Activated T-helper 2 cell treated with anti-CD3 and anti-CD28 coated beads, Interferon-gamma antibody, Interleukin-2, Interleukin-4, amounts not matched to agents 10 μg/mL and 5 μg/mL and 100 μg/mL, durations not matched to agents 14 hours and 24 hours and 36 hours (primary cell): ENCODE data around the gene PTDSS2. TPM values are rescaled to one million over a fixed set of nuclear protein-coding genes. Genes with fewer than 3 reads are reported as not detected.

Source experiments
- DNase-seq: peaks from one replicate; pipeline ENCODE4 v3.0.0; 2021; ENCODE audit warnings: low spot score
- H3K27ac Mint-ChIP-seq: one replicate; pipeline ENCODE4 v1.8.0; 2021; ENCODE audit warnings: mixed read lengths
- H3K27me3 Mint-ChIP-seq: one replicate; pipeline ENCODE4 v1.8.0; 2021; ENCODE audit warnings: low read depth, mixed read lengths
- H3K36me3 Mint-ChIP-seq: one replicate; pipeline ENCODE4 v1.8.0; 2021; ENCODE audit warnings: low read depth, mixed read lengths
- H3K4me1 Mint-ChIP-seq: one replicate; pipeline ENCODE4 v1.8.0; 2021; ENCODE audit warnings: low read depth, mixed read lengths
- H3K4me3 Mint-ChIP-seq: one replicate; pipeline ENCODE4 v1.8.0; 2021; ENCODE audit warnings: low read depth, mild to moderate bottlenecking, moderate library complexity, mixed read lengths
- H3K9me3 Mint-ChIP-seq: one replicate; pipeline ENCODE4 v1.8.0; 2021; ENCODE audit warnings: mixed read lengths
- intact Hi-C: fragments of 100-400 bp; cut with micrococcal nuclease; formaldehyde crosslinking; loops from one replicate; pipeline ENCODE4 v1.15.1; 2023
- total RNA-seq: library from RNA; stranded (reverse); gene quantifications from 2 replicates; pipeline ENCODE4 v1.2.3, GENCODE V29; 2022

The PTDSS2 gene
- total RNA-seq, 1 donor from 2014 or later, result 32.1 TPM

DNA sequence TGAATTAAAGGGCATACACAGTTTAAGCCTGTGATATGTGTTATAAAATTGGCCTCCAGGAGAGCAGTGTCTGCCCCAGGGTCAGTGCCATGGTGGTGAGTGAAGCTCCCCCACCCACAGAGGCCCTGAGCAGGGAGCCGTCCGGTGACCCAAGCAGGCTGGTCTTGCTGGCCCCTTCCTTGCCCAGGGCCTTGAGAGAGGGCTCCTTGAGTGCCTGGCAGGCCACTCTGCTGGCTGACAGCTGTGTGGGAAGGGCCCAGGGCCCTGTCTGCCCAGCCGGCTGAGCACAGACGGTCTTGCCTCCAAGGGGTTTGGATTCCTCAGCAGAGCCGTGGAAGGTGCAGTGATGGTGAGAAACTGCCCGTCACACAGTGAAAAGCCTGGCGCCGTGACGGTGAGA lies 25.9 kb downstream of the PTDSS2 start:
- Mint-ChIP-seq H3K4me3 (no peak overlapping the region), H3K4me1 (no peaks in the 10 kb centered on the region), H3K27ac (no peak overlapping the region), H3K9me3 (no peaks in the 10 kb centered on the region), H3K27me3 (no peaks in the 10 kb centered on the region), H3K36me3 (peaks cover under 1% of the 10 kb centered on the region)
- intact Hi-C loops, result no loop called here
- DNase-seq, result no peak

DNA sequence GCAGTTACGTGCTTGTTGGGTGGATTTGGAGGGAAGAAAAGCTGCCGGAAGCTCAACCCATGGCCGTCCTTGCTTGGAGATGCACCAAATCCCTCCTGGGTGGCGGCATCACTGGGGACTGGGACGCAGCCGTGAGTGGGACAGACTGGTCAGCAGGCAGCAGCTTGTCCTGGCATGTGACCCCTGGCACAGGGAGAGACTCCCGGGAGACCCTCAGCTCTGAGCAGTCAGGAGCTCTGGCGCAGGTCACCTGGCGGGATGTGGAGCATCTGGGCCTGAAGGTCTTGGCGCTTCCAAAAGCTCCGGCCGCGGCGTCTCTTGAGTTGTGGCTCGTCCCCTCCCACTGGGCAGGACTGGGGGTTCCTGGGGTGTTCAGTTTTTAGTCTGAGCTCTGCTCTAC lies 26.3 kb downstream of the PTDSS2 start:
- Mint-ChIP-seq H3K36me3 (peaks cover 3% of the 10 kb centered on the region), H3K4me1 (no peaks in the 10 kb centered on the region), H3K9me3 (no peaks in the 10 kb centered on the region), H3K27ac (no peak overlapping the region), H3K4me3 (no peak overlapping the region), H3K27me3 (no peaks in the 10 kb centered on the region)
- DNase-seq, result no peak
- intact Hi-C loops, result no loop called here

- no peaks in the 10 kb centered on the region for H3K9me3 Mint-ChIP-seq
- H3K4me1 Mint-ChIP-seq, result no peaks in the 10 kb centered on the region
- H3K27ac Mint-ChIP-seq, result no peak overlapping the region
- no peaks in the 10 kb centered on the region for H3K27me3 Mint-ChIP-seq
- H3K36me3 Mint-ChIP-seq, result peaks cover 3% of the 10 kb centered on the region
- intact Hi-C loops, result no loop called here
- H3K4me3 Mint-ChIP-seq, result no peak overlapping the region
- no peak for DNase-seq
Observed at GRCh38 chr11:477052-477715, 27.1 kb downstream of the PTDSS2 start.

DNA sequence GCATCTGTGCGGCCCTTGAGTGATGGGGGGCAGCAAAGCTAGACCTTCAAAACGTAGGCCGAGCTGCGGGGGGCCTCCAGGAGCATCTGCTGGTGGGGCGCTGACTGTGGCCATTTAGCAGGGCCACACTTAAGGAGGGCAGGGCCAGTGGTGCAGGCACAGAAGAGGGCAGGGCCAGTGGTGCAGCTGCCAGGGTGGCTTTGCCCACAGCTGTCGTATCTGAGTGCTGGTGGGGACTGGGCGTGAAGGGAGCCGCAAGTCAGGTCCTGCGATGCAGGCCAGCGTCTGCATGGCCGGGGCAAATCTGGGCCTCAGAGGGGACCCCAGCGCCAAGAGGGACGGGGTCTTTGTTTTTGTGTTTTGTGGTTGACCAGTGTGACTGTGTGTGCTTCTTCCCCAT lies 29.2 kb downstream of the PTDSS2 start:
- intact Hi-C loops, result no loop called here
- DNase-seq, result no peak
- no peak overlapping the region for H3K27ac Mint-ChIP-seq
- no peak overlapping the region for H3K4me3 Mint-ChIP-seq
- peaks cover 3% of the 10 kb centered on the region for H3K36me3 Mint-ChIP-seq
- H3K4me1 Mint-ChIP-seq, result no peaks in the 10 kb centered on the region
- H3K27me3 Mint-ChIP-seq, result no peaks in the 10 kb centered on the region
- H3K9me3 Mint-ChIP-seq, result no peaks in the 10 kb centered on the region

- no peak overlapping the region for H3K27ac Mint-ChIP-seq
- H3K9me3 Mint-ChIP-seq, result no peaks in the 10 kb centered on the region
- peaks cover 3% of the 10 kb centered on the region for H3K36me3 Mint-ChIP-seq
- H3K27me3 Mint-ChIP-seq, result no peaks in the 10 kb centered on the region
- DNase-seq, result no peak
- intact Hi-C loops, result no loop called here
- H3K4me3 Mint-ChIP-seq, result no peak overlapping the region
- H3K4me1 Mint-ChIP-seq, result no peaks in the 10 kb centered on the region
Observed at GRCh38 chr11:484616-485015, 34.5 kb downstream of the PTDSS2 start.

GRCh38 chr11:486189-486588 lies 36.1 kb downstream of the PTDSS2 start:
- Mint-ChIP-seq H3K4me1 (no peaks in the 10 kb centered on the region), H3K9me3 (no peaks in the 10 kb centered on the region), H3K36me3 (no peaks in the 10 kb centered on the region), H3K27me3 (no peaks in the 10 kb centered on the region), H3K4me3 (no peak overlapping the region), H3K27ac (no peak overlapping the region)
- no peak for DNase-seq
- intact Hi-C loops, result no loop called here

DNA sequence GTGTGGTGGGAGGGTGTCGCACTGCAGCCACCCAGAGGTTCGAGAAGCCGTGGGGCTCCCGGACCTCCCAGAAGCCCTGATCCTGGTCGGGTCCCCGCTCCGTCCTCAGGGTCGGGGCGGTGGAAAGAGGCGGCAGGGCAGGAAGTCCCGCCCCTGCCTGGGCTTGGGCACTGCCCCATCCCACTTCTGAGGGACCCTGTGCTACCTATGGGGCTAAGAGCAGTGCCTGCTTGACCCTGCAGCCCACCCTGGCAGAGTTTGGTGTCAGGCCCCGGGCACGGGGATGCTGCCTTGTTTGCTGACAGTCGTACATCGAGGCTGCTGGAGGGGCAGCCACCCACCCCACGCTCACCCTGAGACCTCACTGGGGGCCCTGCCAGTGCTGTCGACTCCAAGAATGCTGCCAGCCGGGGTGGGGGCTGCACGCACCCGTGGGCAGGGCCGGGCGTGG lies 37.5 kb downstream of the PTDSS2 start:
- intact Hi-C loops, result no loop called here
- no peak for DNase-seq
- Mint-ChIP-seq H3K27ac (no peak overlapping the region), H3K27me3 (no peaks in the 10 kb centered on the region), H3K9me3 (no peaks in the 10 kb centered on the region), H3K36me3 (no peaks in the 10 kb centered on the region), H3K4me1 (no peaks in the 10 kb centered on the region), H3K4me3 (no peak overlapping the region)

DNA sequence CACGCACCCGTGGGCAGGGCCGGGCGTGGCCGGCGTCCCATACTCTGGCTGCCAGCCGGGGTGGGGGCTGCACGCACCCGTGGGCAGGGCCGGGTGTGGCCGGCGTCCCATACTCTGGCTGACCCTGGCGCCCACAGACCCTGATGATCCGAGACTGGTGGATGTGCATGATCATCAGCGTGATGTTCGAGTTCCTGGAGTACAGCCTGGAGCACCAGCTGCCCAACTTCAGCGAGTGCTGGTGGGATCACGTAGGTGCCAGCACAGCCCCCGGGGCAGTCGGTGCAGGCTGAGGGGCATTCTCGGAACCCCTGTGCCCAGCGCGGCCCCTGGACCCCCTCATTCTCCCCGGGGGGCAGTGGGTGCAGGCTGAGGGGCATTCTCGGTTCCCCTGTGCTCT lies 38.0 kb downstream of the PTDSS2 start:
- Mint-ChIP-seq H3K4me1 (no peaks in the 10 kb centered on the region), H3K9me3 (no peaks in the 10 kb centered on the region), H3K36me3 (no peaks in the 10 kb centered on the region), H3K4me3 (no peak overlapping the region), H3K27ac (no peak overlapping the region), H3K27me3 (no peaks in the 10 kb centered on the region)
- no peak for DNase-seq
- intact Hi-C loops, result no loop called here

DNA sequence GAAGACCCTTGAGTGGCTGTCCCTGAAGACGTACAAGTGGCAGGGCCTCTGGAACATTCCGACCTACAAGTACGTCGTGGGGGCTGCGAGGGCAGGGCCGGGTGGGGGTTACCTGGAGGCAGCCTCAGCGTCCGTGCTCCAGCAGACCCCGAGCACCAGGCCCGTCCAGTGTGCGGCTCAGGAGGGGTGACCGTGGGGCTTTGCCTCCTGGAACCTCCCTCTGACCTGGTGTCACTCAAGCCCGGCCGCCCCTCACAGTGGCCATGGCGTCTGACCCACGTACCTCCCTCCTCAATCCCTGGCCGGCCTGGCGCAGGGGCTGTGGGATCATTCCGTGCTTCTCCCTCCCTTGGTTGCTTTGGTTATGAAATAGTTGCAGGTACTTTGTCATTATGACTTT lies 38.5 kb downstream of the PTDSS2 start:
- intact Hi-C loops, result no loop called here
- Mint-ChIP-seq H3K4me1 (no peaks in the 10 kb centered on the region), H3K27ac (no peak overlapping the region), H3K36me3 (no peaks in the 10 kb centered on the region), H3K27me3 (no peaks in the 10 kb centered on the region), H3K4me3 (no peak overlapping the region), H3K9me3 (no peaks in the 10 kb centered on the region)
- DNase-seq, result no peak

DNA sequence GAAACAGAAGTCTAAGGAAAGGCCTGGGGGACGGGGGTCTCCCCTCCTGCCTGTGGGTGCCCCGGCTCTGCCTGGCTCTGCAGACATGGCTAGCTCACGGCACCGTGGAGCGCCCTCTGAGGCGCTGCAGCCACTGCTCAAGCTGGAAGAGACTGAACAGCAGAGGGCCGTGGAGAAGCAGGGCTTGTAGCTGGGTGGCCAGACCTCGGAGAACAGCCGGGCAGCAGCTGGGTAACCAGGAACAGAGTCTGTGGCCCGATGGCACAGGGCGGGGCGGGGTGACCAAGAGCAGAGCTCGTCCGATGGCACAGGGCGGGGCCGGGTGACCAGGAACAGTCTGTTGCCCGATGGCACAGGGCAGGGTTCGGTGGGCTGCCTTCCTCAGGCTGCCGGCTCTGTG lies 38.9 kb downstream of the PTDSS2 start:
- DNase-seq, result no peak
- Mint-ChIP-seq H3K9me3 (no peaks in the 10 kb centered on the region), H3K4me3 (no peak overlapping the region), H3K36me3 (no peaks in the 10 kb centered on the region), H3K27me3 (no peaks in the 10 kb centered on the region), H3K27ac (no peak overlapping the region), H3K4me1 (no peaks in the 10 kb centered on the region)
- intact Hi-C loops, result no loop called here

- Mint-ChIP-seq H3K27me3 (no peaks in the 10 kb centered on the region), H3K36me3 (no peaks in the 10 kb centered on the region), H3K4me1 (no peaks in the 10 kb centered on the region), H3K4me3 (no peak overlapping the region), H3K27ac (no peak overlapping the region), H3K9me3 (no peaks in the 10 kb centered on the region)
- no peak for DNase-seq
- intact Hi-C loops, result no loop called here
Observed at GRCh38 chr11:489610-490185, 39.6 kb downstream of the PTDSS2 start.

DNA sequence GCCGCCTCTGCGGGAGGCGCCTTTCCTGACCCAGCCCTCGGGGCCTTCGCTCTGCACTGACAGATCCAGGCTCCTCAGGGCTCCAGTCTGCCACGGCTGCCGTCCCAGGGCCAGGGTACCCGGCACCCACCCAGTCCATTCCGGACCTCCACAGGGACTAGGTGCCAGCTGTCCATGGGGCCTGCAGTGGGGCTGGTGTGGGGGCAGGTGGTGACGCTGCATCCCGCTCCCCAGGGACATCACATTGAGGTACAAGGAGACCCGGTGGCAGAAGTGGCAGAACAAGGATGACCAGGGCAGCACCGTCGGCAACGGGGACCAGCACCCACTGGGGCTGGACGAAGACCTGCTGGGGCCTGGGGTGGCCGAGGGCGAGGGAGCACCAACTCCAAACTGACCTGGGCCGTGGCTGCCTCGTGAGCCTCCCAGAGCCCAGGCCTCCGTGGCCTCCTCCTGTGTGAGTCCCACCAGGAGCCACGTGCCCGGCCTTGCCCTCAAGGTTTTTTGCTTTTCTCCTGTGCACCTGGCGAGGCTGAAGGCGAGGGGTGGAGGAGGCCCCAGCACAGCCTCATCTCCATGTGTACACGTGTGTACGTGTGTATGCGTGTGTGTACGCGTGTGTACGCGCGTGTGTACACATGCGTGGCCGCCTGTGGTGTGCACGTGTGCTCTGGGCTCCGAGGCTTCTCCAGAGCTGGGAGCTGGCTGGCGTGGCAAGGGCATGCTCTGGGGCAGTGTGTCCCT lies 40.3 kb downstream of the PTDSS2 start:
- H3K27ac Mint-ChIP-seq, result no peak overlapping the region
- no peaks in the 10 kb centered on the region for H3K27me3 Mint-ChIP-seq
- no peaks in the 10 kb centered on the region for H3K4me1 Mint-ChIP-seq
- H3K4me3 Mint-ChIP-seq, result no peak overlapping the region
- DNase-seq, result no peak
- peaks cover 3% of the 10 kb centered on the region for H3K36me3 Mint-ChIP-seq
- no peaks in the 10 kb centered on the region for H3K9me3 Mint-ChIP-seq
- intact Hi-C loops, result no loop called here

GRCh38 chr11:490930-491260 lies 40.8 kb downstream of the PTDSS2 start:
- no peak overlapping the region for H3K27ac Mint-ChIP-seq
- intact Hi-C loops, result no loop called here
- DNase-seq, result no peak
- no peaks in the 10 kb centered on the region for H3K9me3 Mint-ChIP-seq
- H3K27me3 Mint-ChIP-seq, result no peaks in the 10 kb centered on the region
- peaks cover 6% of the 10 kb centered on the region for H3K36me3 Mint-ChIP-seq
- no peak overlapping the region for H3K4me3 Mint-ChIP-seq
- no peaks in the 10 kb centered on the region for H3K4me1 Mint-ChIP-seq
